ENCODE data around the gene TFPT.

Gene TFPT

DNA sequence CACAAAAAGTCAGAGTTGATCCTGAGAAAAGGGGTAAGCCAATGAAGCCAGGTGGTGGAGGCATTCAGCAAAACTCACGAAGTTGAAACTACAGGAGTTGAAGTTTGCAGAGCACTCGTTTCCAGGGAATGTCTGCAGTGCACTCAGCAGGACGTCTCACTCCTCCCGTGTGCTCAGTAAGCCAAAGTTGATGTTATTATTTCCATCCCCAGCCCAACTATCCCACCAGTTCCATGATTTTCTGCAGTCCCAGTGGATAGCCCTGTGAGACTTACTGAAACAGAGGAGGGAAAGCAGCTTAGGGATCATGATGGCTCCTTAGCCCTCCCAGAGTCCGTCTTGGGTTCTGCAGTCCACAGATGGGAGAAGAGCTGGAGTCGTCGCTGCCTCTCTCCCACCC lies 34.4 kb downstream of the TFPT start, which contains the start of gene TARM1:
TARM1 (minus strand) TSS at position 334 of the 400 bp plus-strand sequence; CDS start at position 309, 25 bp downstream.
- no peak for DNase-seq (ENCODE audit: low read depth, low spot score)

GRCh38 chr19:54077334-54077733 lies 38.1 kb downstream of the TFPT start:
- no peak for DNase-seq (ENCODE audit: low read depth, low spot score)

DNA sequence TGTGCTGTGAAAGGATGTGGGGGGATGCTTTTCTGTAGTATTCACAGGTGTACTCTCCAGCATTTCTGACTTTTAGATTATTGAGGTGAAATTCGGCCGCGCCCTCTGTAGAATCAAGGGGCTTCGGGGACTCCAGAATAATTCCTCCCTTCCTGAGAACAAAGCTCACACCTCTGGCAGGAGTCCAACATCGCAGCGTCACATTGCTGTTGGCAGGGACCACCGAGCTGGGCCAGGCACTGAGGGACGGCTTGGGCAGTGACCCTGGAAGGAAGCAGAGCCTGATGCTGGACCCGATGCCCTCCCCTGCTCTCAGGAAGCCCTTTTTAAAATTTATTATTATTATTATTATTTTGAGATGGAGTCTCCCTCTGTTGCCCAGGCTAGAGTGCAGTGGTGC lies 40.6 kb downstream of the TFPT start:
- no peak for DNase-seq (ENCODE audit: low read depth, low spot score)

DNA sequence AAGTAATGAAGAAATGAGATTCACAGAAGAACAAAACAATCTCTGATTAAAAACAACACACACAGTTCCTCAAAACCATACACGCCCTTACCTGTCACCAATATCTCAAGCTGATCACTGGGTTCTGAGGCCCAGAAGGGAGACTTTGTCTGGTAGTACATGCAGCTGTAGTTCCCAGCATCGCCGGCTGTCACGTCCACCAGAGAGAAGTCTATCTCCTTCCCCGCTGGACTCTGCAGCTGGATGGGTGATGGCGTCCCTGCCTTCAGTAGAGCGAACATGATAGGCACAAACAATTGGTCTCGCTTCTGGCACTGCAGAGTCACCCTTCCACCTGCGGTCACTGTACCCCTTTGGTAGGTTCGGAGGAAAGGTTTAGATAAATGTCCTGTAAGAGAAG lies 41.6 kb downstream of the TFPT start:
- DNase-seq (ENCODE audit: low read depth, low spot score) = no peak

- DNase-seq (ENCODE audit: low read depth, low spot score) = no peak
Measured at GRCh38 chr19:54069470-54069869, 46.0 kb downstream of the TFPT start.

GRCh38 chr19:54063350-54064116 lies 51.9 kb downstream of the TFPT start, which contains the start of gene VSTM1:
VSTM1 (minus strand) TSS chr19:54063897; CDS start chr19:54063777, 120 bp downstream.
- no peak for DNase-seq (ENCODE audit: low read depth, low spot score)

DNA sequence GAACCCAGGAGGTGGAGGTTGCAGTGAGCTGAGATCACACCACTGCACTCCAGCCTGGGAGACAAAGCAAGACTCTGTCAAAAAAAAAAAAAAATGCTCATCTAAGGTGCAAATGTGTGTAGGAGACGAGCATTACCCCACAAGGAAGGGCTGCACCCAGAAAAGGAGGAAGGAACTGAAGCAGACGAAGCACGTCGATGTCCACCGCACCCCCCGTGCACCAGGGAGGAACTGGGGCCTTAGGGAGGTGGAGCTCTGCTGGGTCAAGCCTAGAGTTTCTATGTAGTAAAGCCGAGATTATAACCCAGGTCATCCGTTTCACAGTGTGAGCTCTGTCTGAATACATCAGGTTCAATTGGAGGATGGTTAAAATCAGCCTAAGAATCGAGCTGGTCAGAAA lies 52.8 kb downstream of the TFPT start:
- DNase-seq (ENCODE audit: low read depth, low spot score) = no peak

Data from iPS DF 19.7 (cell line).